ENCODE data around the gene ASIC2. TPM values are rescaled to one million over a fixed set of nuclear protein-coding genes. Genes with fewer than 3 reads are reported as not detected.

ASIC2 gene
- polyA plus RNA-seq, 6 donors from 2014 or later: not detected

DNA sequence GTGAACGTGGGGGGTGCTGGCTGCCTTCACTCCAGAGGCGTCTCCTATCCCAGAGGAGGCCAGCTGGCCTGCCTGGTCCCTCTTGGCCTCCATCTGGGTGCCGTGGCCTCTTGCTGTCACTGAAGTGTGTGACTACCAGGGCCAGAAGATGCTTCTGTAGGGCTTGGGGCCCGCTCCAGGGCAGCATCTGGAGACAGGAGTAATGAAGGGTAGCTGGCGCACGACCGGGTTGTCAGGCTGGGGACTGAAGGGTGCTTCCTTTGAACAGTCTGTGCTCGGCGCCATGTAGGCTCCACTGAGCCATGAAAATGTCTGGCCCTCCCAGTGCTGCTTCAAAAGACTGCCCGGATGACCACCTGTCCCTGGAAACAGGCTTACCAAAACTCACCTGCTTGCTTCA, 31.3 kb downstream of the ASIC2 start:
- DNase-seq: no peak
- ATAC-seq (ENCODE audit: low read depth in 2 of 2): no peak
- Mint-ChIP-seq H3K4me1 (no peaks in the 10 kb centered on the region), H3K9me3 (peaks cover 0 to 5% (median 0%) of the 10 kb centered on the region in 7 donors), H3K27ac (no peak overlapping the region), H3K36me3 (no peaks in the 10 kb centered on the region), H3K4me3 (no peak overlapping the region), H3K27me3 (peaks cover 11 to 26% (median 19%) of the 10 kb centered on the region in 3 donors)

DNA sequence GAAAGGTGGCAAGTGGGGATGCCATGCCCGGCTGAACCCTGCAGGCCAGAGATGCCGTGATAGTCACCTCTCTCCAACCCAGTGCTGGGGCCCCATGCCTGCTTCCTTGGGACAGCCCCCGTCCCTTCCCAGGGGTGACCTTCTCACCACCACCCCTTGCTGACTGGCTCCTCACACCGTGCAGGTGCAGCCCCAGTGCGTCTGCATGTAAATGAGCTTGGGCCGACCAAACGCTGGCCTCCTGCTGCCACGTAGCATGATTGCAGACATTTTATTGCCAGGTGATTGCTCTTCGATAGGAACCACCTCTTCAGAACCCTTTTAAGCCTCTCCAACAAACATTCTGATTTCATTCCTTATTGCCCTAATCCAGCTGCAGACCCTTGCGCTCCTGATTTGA, 32.5 kb downstream of the ASIC2 start:
- DNase-seq: no peak
- peaks cover 13 to 26% (median 16%) of the 10 kb centered on the region in 3 donors for H3K27me3 Mint-ChIP-seq
- H3K36me3 Mint-ChIP-seq: no peaks in the 10 kb centered on the region
- no peaks in the 10 kb centered on the region for H3K4me1 Mint-ChIP-seq
- ATAC-seq (ENCODE audit: low read depth in 2 of 2): no peak
- H3K4me3 Mint-ChIP-seq: no peak overlapping the region
- H3K27ac Mint-ChIP-seq: no peak overlapping the region
- peaks cover 0 to 5% (median 0%) of the 10 kb centered on the region in 7 donors for H3K9me3 Mint-ChIP-seq

DNA sequence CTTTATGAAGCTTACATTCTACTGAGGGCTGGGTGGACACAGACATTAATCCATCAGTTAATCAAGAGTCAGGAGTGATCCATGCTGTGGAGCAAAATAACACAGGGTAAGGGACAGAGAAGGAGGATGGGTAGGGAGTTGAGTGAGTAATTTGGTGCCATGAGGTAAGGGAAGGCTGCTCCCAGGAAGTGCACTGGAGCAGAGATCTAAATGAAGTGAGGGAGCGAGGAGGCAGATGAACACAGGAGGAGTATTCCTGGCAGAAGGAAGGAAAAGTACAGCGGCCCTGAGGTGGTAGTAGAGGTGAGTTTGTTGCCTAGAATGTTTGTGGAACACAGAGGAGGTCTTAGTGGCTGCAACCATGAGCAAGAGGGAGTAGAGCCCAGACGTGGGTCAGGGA, 34.8 kb downstream of the ASIC2 start:
- DNase-seq (no peak), ATAC-seq (ENCODE audit: low read depth in 2 of 2) (no peak)
- no peaks in the 10 kb centered on the region for H3K36me3 Mint-ChIP-seq
- no peaks in the 10 kb centered on the region for H3K4me1 Mint-ChIP-seq
- no peak overlapping the region for H3K27ac Mint-ChIP-seq
- H3K4me3 Mint-ChIP-seq: no peak overlapping the region
- peaks cover 12 to 26% (median 16%) of the 10 kb centered on the region in 3 donors for H3K27me3 Mint-ChIP-seq
- no peaks in the 10 kb centered on the region for H3K9me3 Mint-ChIP-seq

DNA sequence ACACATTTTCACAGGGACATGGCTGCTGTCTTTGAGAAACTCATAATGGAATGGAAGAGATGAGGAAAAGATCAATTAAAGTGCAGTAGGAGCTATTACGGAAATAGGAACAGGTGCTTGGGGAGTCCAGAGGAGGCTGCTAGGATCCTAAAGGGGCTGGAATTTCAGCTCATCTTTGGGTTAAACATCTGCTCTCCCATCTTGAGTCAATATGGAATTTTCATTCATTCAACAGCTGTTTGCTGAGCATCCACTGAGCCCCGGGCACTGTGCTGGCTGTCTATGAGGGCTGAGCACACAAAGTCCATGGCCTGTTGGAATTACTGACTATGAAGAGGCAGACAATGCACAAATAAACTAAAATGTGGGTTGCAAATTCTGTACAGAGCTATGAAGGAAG, 47.9 kb downstream of the ASIC2 start:
- ATAC-seq (ENCODE audit: low read depth in 2 of 2) (no peak), DNase-seq (no peak)
- no peaks in the 10 kb centered on the region for H3K36me3 Mint-ChIP-seq
- no peaks in the 10 kb centered on the region for H3K4me1 Mint-ChIP-seq
- H3K9me3 Mint-ChIP-seq: peaks cover 0 to 11% (median 2%) of the 10 kb centered on the region in 7 donors
- no peak overlapping the region for H3K4me3 Mint-ChIP-seq
- no peak overlapping the region for H3K27ac Mint-ChIP-seq
- H3K27me3 Mint-ChIP-seq: peaks cover 8 to 18% (median 11%) of the 10 kb centered on the region in 3 donors

DNA sequence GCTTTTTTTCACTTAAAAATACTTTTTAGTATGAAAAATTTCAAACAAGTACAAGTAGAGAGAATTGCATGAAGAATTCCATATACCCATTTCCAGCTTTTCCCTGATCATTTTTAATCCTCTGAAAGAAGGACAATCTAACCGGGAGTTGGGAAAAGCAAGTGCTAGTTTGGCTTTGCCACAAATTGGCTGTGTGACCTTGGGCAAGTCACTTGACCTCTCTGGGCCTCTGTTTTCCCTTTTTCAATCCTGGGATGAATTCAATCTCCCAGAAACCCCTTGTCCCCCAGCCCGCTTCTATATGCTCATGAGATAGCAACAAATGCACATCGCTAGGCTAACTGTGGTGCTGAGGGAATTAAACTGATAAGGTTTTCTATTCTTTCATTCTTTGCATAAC, 49.4 kb downstream of the ASIC2 start:
- H3K4me3 Mint-ChIP-seq: no peak overlapping the region
- DNase-seq: no peak
- peaks cover 0 to 5% (median 2%) of the 10 kb centered on the region in 7 donors for H3K9me3 Mint-ChIP-seq
- H3K27me3 Mint-ChIP-seq: peaks cover 8 to 28% (median 11%) of the 10 kb centered on the region in 3 donors
- H3K27ac Mint-ChIP-seq: no peak overlapping the region
- ATAC-seq (ENCODE audit: low read depth in 2 of 2): no peak
- no peaks in the 10 kb centered on the region for H3K4me1 Mint-ChIP-seq
- no peaks in the 10 kb centered on the region for H3K36me3 Mint-ChIP-seq

DNA sequence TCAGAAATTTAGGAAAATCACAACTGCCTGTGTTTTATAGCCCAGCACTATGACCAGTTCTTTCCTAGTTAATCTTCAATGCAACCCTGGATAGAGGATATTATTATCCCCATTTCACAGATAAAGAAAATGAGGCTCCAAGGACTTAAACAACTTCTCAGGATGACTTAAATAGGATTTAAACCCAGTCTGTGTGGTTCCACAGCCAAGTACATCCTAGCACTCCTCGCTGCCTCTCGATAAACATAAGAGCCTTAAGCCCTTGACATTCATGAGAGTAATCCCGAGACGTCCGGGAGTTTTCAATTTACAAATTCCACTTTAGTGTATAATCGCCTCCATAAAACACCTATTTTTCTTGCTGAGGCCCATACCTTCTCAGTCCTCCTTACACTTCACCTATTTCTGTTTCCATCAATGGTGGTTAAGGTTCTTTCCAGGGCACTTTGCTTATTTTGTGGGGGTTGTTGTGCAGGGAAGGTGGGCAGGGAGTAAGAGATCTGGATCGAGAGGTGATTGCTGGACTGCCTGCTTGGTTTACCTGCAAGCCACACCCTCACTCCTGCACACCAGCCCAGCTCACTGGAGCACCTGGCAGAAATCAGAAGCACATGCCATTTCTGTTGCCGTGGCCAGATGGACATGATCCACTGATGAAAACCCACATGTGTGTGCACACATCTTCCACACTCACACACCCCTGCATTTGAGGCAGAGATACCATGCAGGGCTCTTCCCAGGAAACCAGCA, 50.5 kb downstream of the ASIC2 start:
- Mint-ChIP-seq H3K9me3 (peaks cover 0 to 1% (median 0%) of the 10 kb centered on the region in 7 donors), H3K36me3 (no peaks in the 10 kb centered on the region), H3K4me1 (no peaks in the 10 kb centered on the region), H3K27ac (no peak overlapping the region), H3K27me3 (peaks cover 8 to 34% (median 14%) of the 10 kb centered on the region in 3 donors), H3K4me3 (no peak overlapping the region)
- DNase-seq (no peak), ATAC-seq (ENCODE audit: low read depth in 2 of 2) (no peak)

DNA sequence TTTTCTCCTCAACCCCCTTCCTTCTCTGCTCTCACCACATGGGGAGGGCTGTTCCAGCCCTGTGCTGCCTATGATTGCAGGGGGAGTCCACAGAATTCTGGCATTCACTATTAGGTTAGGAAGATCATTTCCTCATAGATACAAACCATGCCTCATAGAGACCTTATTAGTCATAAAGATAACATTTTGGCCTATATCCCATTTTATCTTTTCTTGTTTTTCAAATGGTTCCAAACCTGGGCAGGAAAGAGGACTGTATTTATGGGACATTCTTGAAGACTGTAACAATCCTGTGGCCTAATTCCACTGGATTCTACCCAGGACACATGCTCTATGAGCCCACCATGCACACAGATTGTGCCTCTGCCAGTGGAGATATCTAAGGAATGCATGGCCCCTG, 51.7 kb downstream of the ASIC2 start:
- Mint-ChIP-seq H3K9me3 (peaks cover 0 to 1% (median 0%) of the 10 kb centered on the region in 7 donors), H3K4me3 (no peak overlapping the region), H3K27me3 (peaks cover 8 to 34% (median 15%) of the 10 kb centered on the region in 3 donors), H3K36me3 (no peaks in the 10 kb centered on the region), H3K27ac (no peak overlapping the region), H3K4me1 (no peaks in the 10 kb centered on the region)
- ATAC-seq (ENCODE audit: low read depth in 2 of 2): no peak
- DNase-seq: no peak

DNA sequence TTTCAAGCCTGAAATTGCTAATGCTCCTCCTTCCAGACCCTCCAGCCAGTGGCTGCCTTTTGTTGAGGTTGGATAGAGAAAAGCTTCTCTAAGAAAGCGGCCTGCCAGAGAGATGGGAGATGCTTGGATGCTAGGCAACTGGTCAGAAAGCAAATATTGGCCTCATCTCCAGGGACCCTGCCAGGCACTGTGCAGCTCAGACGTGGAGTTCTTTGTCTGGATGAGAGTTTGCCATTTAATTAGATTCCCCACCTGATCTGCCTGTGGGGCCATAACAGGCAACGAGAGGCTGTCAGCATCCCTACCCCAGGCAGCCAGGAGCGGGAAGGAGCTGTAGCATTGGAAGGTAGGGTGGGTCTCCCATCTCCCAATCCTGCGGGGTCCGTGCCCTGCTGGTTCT, 52.7 kb downstream of the ASIC2 start:
- Mint-ChIP-seq H3K36me3 (no peaks in the 10 kb centered on the region), H3K27ac (peak overlapping the region in 1 of 6 donors; percentile 27), H3K9me3 (peaks cover 0 to 1% (median 0%) of the 10 kb centered on the region in 7 donors), H3K4me3 (no peak overlapping the region), H3K27me3 (peaks cover 8 to 28% (median 15%) of the 10 kb centered on the region in 3 donors), H3K4me1 (no peaks in the 10 kb centered on the region)
- DNase-seq: no peak
- no peak for ATAC-seq (ENCODE audit: low read depth in 2 of 2)

DNA sequence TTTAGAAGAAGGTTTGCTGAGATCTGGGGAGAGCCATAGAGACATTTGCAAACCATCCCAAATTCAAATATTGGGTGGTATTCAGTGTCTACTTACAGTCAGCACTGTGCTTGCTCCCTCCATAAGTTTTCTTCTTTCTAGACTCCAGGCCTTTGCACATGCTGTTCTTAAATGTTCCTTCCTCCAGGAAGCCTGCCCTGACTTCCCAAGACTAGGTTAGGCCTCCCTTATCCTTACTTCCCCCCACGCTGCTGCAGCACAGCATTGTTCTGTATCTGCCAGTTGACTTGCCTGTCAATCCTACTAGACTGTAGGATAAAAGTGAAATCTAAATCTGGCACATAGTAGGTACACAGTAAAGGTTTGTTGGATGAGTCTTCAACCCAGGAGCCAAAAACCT, 53.4 kb downstream of the ASIC2 start:
- Mint-ChIP-seq H3K4me3 (no peak overlapping the region), H3K4me1 (no peaks in the 10 kb centered on the region), H3K9me3 (peaks cover 0 to 1% (median 0%) of the 10 kb centered on the region in 7 donors), H3K27ac (no peak overlapping the region), H3K36me3 (no peaks in the 10 kb centered on the region), H3K27me3 (peaks cover 8 to 32% (median 19%) of the 10 kb centered on the region in 3 donors)
- DNase-seq: no peak
- ATAC-seq (ENCODE audit: low read depth in 2 of 2): no peak

DNA sequence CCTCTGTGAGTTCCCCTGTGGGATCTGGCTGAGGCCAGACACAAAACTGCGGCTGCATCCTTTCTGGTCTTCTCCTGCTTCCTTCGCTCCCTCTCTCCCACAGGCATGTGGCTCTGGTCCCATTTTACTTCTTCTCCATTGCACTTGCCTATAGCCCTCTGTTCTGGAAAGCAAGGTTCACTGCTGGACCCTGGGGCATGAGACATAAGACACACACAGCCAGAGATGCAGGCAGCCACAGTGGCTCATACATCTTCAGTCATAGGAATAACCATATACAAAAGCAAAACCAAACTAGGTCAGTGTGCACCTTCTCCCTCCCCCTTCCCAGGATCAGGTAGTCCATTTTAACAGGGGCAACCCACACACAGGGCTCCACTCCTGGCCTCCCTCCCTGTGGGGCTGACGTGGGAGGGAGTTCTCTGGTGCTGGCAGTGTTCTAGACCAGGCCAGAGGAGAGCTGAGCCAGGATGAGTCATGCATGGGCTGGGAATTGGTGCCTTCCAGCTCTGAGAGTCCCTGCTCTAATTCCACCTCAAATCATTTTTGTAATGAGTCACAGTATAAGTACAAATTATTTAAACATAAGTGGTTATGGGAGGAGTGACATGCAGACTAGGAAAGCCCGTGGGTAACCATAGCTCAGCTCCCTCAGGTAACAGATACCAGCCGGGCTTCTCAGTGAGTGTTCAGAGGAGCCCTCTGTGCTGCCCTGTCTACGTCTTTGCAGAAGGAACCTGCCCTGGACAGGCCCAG, 58.0 kb downstream of the ASIC2 start:
- Mint-ChIP-seq H3K4me3 (no peak overlapping the region), H3K36me3 (no peaks in the 10 kb centered on the region), H3K27me3 (peaks cover 0 to 23% (median 8%) of the 10 kb centered on the region in 3 donors), H3K27ac (no peak overlapping the region), H3K4me1 (no peaks in the 10 kb centered on the region), H3K9me3 (peaks cover 0 to 1% (median 0%) of the 10 kb centered on the region in 7 donors)
- DNase-seq (no peak), ATAC-seq (ENCODE audit: low read depth in 2 of 2) (no peak)

DNA sequence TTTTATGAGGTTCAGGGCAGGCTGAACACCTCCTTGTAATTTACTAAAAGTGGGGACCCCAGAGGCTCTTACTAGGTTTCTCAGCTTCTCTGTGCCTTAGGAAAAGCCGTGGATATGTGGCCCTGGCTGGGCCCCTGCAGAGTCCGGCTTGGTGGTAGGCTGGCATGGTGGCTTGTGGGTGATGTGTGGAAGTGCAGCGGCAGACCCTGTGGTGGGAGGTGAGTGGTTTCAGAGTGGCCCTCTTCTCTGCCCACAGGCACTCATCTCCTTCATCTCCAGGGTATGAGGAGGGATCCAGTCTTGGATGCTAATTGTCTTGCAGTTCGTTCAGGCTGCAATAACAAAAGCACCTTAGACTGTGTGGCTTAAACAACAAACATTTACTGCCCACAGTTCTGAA, 58.9 kb downstream of the ASIC2 start:
- H3K27ac Mint-ChIP-seq: no peak overlapping the region
- peaks cover 0 to 1% (median 0%) of the 10 kb centered on the region in 7 donors for H3K9me3 Mint-ChIP-seq
- no peak for ATAC-seq (ENCODE audit: low read depth in 2 of 2)
- H3K4me3 Mint-ChIP-seq: no peak overlapping the region
- H3K36me3 Mint-ChIP-seq: no peaks in the 10 kb centered on the region
- no peak for DNase-seq
- no peaks in the 10 kb centered on the region for H3K4me1 Mint-ChIP-seq
- H3K27me3 Mint-ChIP-seq: peaks cover 3 to 15% (median 12%) of the 10 kb centered on the region in 3 donors

DNA sequence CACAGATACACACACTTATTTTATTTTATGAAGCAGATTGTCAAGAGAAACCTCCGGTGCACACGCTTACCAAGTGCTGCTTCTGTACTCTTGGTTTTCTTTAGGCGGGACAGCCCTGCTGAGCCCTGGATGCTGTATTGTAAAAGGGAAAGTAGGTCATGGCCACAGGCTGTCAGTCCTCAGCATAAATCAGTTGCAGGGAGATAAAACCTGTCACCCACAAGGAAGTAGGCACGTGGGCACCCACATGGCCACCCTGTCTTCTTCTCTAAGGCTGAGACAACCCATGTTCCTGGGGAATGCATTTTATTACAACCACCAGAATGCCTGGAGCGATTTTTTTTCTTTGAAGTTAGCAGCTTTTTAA, 59.3 kb downstream of the ASIC2 start:
- DNase-seq (no peak), ATAC-seq (ENCODE audit: low read depth in 2 of 2) (no peak)
- Mint-ChIP-seq H3K27ac (no peak overlapping the region), H3K27me3 (peaks cover 7 to 18% (median 12%) of the 10 kb centered on the region in 3 donors), H3K4me3 (no peak overlapping the region), H3K4me1 (no peaks in the 10 kb centered on the region), H3K9me3 (peaks cover 0 to 1% (median 0%) of the 10 kb centered on the region in 7 donors), H3K36me3 (no peaks in the 10 kb centered on the region)

DNA sequence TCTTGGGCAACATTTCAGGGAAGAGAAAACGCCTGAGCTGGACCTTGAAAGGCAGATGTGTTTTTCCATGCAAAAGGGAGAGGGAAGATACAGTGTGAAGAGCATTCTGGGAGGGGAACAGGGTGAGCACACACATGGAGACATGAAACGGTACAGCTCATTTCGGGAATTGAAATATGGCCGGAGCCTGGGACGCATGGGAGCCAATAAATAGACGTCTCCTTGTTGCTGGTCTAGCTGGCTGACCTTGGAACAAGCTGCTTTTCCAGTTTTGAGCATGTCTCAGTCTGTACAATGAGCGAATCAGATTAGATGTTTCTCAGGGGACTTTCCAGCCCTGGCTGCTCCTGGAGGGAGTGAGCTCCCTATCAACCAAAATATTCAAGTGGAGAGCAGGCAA, 63.6 kb downstream of the ASIC2 start:
- H3K4me3 Mint-ChIP-seq: no peak overlapping the region
- H3K27me3 Mint-ChIP-seq: peaks cover 7 to 15% (median 9%) of the 10 kb centered on the region in 3 donors
- ATAC-seq (ENCODE audit: low read depth in 2 of 2) (no peak), DNase-seq (no peak)
- peaks cover 0 to 3% (median 0%) of the 10 kb centered on the region in 7 donors for H3K9me3 Mint-ChIP-seq
- no peaks in the 10 kb centered on the region for H3K4me1 Mint-ChIP-seq
- H3K36me3 Mint-ChIP-seq: no peaks in the 10 kb centered on the region
- H3K27ac Mint-ChIP-seq: no peak overlapping the region

DNA sequence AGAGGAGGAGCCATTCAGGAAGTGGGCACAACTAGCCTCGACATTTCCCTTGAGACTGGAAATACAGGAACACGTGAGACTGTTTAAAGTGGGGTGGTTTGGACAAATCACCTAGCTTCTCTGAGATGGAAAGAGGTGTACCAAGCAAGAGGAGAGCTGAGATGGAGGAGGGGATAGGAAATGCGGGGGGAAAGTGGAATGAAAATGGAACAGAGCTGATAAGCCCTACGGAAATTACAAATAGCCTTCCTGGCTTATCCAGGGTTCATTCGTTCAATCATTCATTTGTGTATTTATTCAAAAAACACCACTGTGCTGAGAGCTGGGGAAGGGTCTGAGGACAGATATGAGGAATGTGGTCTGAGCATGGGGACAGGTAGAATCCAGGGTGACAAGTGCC, 64.1 kb downstream of the ASIC2 start:
- H3K9me3 Mint-ChIP-seq: peaks cover 0 to 3% (median 0%) of the 10 kb centered on the region in 7 donors
- H3K4me1 Mint-ChIP-seq: no peaks in the 10 kb centered on the region
- no peak overlapping the region for H3K27ac Mint-ChIP-seq
- no peak for DNase-seq
- ATAC-seq (ENCODE audit: low read depth in 2 of 2): no peak
- no peaks in the 10 kb centered on the region for H3K36me3 Mint-ChIP-seq
- no peak overlapping the region for H3K4me3 Mint-ChIP-seq
- peaks cover 7 to 15% (median 12%) of the 10 kb centered on the region in 3 donors for H3K27me3 Mint-ChIP-seq

Data from naive B cell (primary cell).